LNCaP clone FGC (cell line): Measurements from ENCODE around the gene COL27A1.
A peak's percentile ranks its signal among the peaks of the same experiment; 100 is the strongest.

Experiments used
- DNase-seq: peaks from one replicate; pipeline ENCODE4 v3.0.0-alpha.2; 2011; ENCODE audit warnings: low read depth
- H3K4me3 ChIP-seq: 2 replicates; pipeline ENCODE4 v1.5.1; 2011; ENCODE audit warnings: mild to moderate bottlenecking, low read depth, low read length, control low read depth
- TF ChIP-seq, protein P1 (sequence below): IDR thresholded peaks from 2 replicates; pipeline ENCODE4 v1.5.1; 2012; ENCODE audit warnings: mild to moderate bottlenecking; ENCODE audit not compliant: control insufficient read depth, insufficient read depth; ENCODE audit errors: extremely low read depth

COL27A1 gene

DNA sequence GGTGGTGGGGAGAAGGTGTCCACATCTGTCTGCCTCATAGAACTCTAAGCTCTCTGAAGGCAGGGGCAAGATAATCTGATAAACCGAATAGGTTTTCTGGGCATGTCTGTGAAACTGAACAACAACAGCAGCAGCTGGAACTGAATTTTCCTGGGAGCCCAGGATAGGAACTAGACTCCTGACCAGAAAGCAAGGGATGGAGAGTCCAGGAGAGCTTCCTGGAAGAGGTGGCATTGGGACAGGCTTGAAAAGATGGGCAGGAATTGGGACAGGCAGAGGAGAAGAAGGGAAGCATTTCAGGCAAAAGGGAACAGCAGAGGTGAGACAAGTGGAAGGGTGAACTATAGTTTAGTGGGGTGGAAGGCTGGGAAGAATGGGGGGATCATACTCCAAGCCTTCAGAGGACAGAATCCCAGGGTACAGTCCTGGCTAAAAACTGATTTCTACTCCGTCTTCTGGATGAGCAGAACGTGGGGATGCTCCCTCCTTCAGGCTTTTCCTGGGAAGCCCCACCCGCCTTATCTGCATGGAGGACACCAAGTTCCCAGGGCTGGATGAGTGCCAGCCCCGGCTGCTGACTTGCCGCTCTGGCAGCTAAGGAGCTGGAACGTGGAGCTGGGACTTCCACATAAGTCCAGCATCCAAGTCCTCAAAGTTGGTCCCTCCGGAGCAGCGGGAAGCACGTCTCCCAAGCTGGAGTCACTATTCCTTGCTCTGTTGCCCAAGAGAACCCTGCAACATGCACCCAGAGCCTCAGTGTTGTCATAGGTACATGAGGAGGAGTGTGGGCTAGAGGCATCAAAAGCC lies 42.4 kb upstream of the COL27A1 start:
- TF ChIP-seq, protein P1, sequence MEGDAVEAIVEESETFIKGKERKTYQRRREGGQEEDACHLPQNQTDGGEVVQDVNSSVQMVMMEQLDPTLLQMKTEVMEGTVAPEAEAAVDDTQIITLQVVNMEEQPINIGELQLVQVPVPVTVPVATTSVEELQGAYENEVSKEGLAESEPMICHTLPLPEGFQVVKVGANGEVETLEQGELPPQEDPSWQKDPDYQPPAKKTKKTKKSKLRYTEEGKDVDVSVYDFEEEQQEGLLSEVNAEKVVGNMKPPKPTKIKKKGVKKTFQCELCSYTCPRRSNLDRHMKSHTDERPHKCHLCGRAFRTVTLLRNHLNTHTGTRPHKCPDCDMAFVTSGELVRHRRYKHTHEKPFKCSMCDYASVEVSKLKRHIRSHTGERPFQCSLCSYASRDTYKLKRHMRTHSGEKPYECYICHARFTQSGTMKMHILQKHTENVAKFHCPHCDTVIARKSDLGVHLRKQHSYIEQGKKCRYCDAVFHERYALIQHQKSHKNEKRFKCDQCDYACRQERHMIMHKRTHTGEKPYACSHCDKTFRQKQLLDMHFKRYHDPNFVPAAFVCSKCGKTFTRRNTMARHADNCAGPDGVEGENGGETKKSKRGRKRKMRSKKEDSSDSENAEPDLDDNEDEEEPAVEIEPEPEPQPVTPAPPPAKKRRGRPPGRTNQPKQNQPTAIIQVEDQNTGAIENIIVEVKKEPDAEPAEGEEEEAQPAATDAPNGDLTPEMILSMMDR: no peak
- DNase-seq: peak; percentile 48
- no peak overlapping the region for H3K4me3 ChIP-seq

DNA sequence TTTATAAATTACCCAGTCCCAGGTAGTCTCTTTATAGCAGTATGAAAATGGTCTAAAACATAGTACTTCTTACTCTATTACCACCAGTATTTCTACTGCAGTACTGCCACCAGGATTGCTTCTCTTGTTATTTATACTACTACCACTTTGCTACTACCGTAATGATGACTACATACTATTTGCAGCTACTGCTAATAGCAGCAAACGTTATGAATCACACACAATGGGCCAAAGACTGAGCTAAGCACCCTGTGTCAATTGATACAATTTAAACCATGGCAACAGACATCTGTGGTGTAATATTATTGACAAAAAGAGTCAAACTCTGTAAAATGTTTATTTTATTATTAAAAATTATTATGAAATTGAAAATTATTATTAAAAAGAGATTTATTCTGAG lies 41.0 kb upstream of the COL27A1 start:
- no peak overlapping the region for H3K4me3 ChIP-seq
- no peak for DNase-seq
- TF ChIP-seq, protein P1: no peak

DNA sequence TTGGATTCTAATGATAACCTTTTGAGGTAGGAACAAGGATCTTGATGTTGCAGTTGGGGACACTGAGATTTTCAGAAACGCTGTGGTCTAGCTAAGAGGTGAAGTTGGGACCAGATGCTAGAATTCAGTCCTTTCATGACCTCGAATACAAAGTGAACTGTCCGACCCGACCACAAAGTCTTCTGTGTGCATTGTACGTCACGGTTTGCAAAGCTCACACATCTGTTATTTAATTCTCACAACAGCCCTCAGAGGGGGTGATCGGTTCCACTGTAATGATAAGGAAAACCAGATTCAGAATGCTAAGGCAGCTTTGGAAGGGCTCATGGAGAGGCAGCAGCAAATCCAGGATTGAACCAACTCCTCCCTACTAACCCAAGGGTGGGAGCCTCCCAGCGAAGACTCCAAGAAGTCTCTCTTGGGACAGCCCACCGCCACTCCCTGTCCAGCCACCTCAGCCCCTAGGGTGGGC lies 39.6 kb upstream of the COL27A1 start:
- no peak overlapping the region for H3K4me3 ChIP-seq
- TF ChIP-seq, protein P1: no peak
- DNase-seq: no peak

DNA sequence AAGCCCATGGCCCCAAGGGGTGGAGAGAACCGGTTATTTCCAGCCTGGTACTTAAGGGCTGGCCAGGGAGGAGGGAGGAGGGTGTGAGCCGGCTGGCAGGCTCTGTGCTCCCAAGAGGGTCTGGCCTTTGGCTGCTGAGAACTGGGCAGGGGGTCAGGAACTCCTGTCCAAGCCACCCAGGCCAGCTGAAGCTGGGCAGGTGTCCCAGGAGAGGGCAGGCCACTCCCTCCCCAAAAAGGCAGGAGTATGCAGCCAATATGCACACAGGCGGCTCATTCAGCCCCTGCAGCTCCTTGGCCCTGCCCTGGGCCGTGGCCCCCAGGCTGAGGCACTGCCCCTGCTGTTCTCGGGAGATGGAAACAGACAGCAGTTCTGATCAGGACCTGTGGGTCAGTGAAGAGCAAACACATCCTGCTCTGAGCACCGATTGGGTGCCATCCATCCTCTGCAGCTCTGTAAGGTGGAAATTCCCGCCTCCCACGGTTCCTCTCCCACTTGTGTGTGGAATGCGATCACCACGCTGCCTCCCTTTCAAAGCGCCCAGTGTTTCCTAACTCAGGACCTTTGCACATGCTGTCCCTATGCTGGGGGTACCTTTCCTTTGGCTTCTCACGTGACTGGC lies 39.1 kb upstream of the COL27A1 start:
- TF ChIP-seq, protein P1: no peak
- no peak overlapping the region for H3K4me3 ChIP-seq
- DNase-seq: no peak

DNA sequence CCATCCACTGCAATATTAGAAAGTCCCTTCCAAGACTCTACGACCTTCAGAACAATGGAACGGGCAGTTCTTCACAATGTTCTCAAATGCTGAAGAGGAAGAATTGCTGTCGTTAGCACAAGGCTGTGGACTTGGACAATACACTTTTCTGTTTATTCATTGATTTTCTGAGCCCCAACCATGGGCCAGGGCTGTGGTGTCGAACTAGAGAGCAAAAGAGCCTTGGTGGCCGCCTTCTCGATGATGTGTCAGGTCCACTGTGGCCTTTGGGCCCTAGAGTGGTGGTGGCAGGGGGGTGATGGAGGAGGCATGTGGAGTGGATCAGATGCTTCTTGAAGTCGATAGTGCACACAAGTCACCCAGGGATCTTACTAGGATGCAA lies 37.7 kb upstream of the COL27A1 start:
- DNase-seq: no peak
- no peak overlapping the region for H3K4me3 ChIP-seq
- TF ChIP-seq, protein P1: no peak

DNA sequence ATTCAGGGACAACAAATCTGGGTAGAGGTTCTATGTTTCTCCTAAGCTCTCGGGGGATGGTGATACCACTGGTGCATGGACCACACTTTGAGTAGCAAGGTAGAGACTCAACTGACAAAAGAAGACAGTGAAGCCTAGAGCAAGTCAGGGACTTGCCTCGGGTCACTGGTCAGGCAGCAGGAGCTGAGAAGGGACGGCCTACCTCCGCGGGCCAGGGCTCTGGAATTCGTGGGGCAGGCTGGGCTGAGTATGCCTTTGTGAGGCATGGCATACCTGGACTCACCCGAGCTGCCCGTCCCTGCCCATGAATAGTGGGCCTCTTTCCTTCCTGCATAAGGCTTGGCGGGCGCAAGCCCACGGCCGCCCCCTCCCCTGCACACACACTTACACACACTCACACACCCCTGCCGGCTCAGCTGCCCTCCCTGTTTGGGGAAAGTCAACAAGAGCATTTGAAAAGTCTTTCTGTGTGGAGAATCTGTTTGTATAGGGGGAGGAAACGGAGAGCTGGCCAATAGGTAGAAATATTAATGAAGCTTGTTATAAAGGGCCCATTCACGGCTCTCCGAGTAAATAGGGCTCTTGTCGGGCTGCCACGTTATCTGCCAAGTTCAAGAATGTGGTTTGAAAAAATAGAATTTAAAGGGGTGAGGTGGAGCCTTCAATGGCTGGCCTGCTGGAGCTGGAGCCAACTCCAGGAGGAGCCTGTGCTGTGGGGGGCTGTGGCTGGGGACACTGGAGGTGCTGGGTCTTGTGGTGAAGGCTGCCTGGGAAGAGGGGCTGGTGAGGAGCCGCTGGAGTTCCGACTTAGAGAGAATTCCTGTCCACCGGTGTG lies 37.1 kb upstream of the COL27A1 start:
- TF ChIP-seq, protein P1: no peak
- no peak overlapping the region for H3K4me3 ChIP-seq
- peak; percentile 22 for DNase-seq
